ENCODE data around the gene TLR7. TPM values are rescaled to one million over a fixed set of nuclear protein-coding genes. Genes with fewer than 3 reads are reported as not detected.
A peak's percentile ranks its signal among the peaks of the same experiment; 100 is the strongest.

TLR7 gene
- total and polyA plus RNA-seq, 2 of the 13 experiments (the other 11 are each of a cell fraction or from before 2014, with no cell fraction given): not detected

GRCh38 chrX:12899506-12899905, 32.6 kb downstream of the TLR7 start:
- no TSS peak for BruUV-seq (replicated peaks)
- in situ Hi-C loops (cut with HindIII; ENCODE audit: extremely low pct_ligation_motif_present, low pct_unique_long_range_greater_than_20kb): no loop called here

GRCh38 chrX:12901486-12901885, 34.6 kb downstream of the TLR7 start:
- BruUV-seq (replicated peaks): no TSS peak
- ATAC-seq (peak; percentile 49; the same call in 1 of the 3 replicates), DNase-seq (ENCODE audit: low spot score) (peak; percentile 11), FAIRE-seq (peak; percentile 68)
- Histone ChIP-seq H3K27me3 (ENCODE audit: control insufficient read depth in 1 of 2, insufficient read depth in 2 of 2, low read length in 2 of 2) (no peaks in the 10 kb centered on the region), H3K36me3 (replicated peaks in 1 of 2; ENCODE audit: control insufficient read depth in 1 of 2, insufficient read depth in 2 of 2, low read length in 2 of 2) (no peaks in the 10 kb centered on the region), H3K4me1 (ENCODE audit: insufficient read depth, low read length) (no peaks in the 10 kb centered on the region), H3K4me3 (replicated peaks in 1 of 3; ENCODE audit: insufficient read depth in 1 of 3, low read depth in 2 of 3, low read length in 3 of 3) (no peak overlapping the region), H3K4me2 (ENCODE audit: low read depth, low read length) (no peak overlapping the region), H2AFZ (ENCODE audit: low read length) (no peak overlapping the region), H3K79me2 (ENCODE audit: insufficient read depth, low read length) (no peaks in the 10 kb centered on the region), H3K9me3 (ENCODE audit: low read length) (no peaks in the 10 kb centered on the region), H3K27ac (ENCODE audit: extremely low read length, insufficient read depth, low read length) (no peak overlapping the region), H3K9ac (ENCODE audit: insufficient read depth, low read depth, low read length) (no peak overlapping the region), H4K20me1 (ENCODE audit: insufficient read depth, low read length) (no peaks in the 10 kb centered on the region)
- in situ Hi-C loops (cut with HindIII; ENCODE audit: extremely low pct_ligation_motif_present, low pct_unique_long_range_greater_than_20kb) (no loop called here), intact Hi-C loops (cut with micrococcal nuclease; ENCODE audit: unreplicated experiment) (loop anchor here (1.0 to 2.0 kb wide), 2 partner anchors 87 to 199 kb away; no protein-coding TSS in a partner anchor)
- WGBS (ENCODE audit: low lambda C conversion rate): 3% methylated on average over 10 of the region's 10 CpGs
- CTCF ChIA-PET (ENCODE audit: low intra/inter-chr PET ratio, low total read pairs): interaction anchor here (2.2 kb wide), 1 partner anchor 87 kb away, joined by 20 read pairs; no protein-coding TSS in a partner anchor
- TF ChIP-seq STAG1 (CRISPR knock-in tag; IDR thresholded peaks at IDR 0.05) (peak; percentile 77), REPIN1 (CRISPR knock-in tag; IDR thresholded peaks at IDR 0.05; ENCODE audit: borderline replicate concordance, low read depth) (no peak), TIGD3 (CRISPR knock-in tag; IDR thresholded peaks at IDR 0.05; ENCODE audit: borderline replicate concordance) (no peak), CCDC6 (CRISPR knock-in tag; IDR thresholded peaks at IDR 0.05) (no peak), SMC3 (IDR thresholded peaks at IDR 0.05; ENCODE audit: low read length) (peak; percentile 54), CTCF (CRISPR knock-in tag; IDR thresholded peaks at IDR 0.05) (peak; percentile 67), RAD21 (CRISPR knock-in tag; IDR thresholded peaks at IDR 0.05) (peak; percentile 33; the same call in 1 of the 2 replicates)
- POLR2A ChIA-PET: no interaction called here

More at GRCh38 chrX:12899506-12899905, 32.6 kb downstream of the TLR7 start:
- ChIA-PET CTCF (ENCODE audit: low intra/inter-chr PET ratio, low total read pairs) (no interaction called here), POLR2A (no interaction called here)
- WGBS (ENCODE audit: low lambda C conversion rate): 25% methylated on average over 7 of the region's 7 CpGs
- Histone ChIP-seq H3K9me3 (ENCODE audit: low read length) (no peaks in the 10 kb centered on the region), H3K79me2 (ENCODE audit: insufficient read depth, low read length) (no peaks in the 10 kb centered on the region), H2AFZ (ENCODE audit: low read length) (no peak overlapping the region), H3K27ac (ENCODE audit: extremely low read length, insufficient read depth, low read length) (no peak overlapping the region), H3K36me3 (replicated peaks in 1 of 2; ENCODE audit: control insufficient read depth in 1 of 2, insufficient read depth in 2 of 2, low read length in 2 of 2) (no peaks in the 10 kb centered on the region), H3K9ac (ENCODE audit: insufficient read depth, low read depth, low read length) (no peak overlapping the region), H3K27me3 (ENCODE audit: control insufficient read depth in 1 of 2, insufficient read depth in 2 of 2, low read length in 2 of 2) (no peaks in the 10 kb centered on the region), H3K4me1 (ENCODE audit: insufficient read depth, low read length) (no peaks in the 10 kb centered on the region), H4K20me1 (ENCODE audit: insufficient read depth, low read length) (no peaks in the 10 kb centered on the region), H3K4me3 (replicated peaks in 1 of 3; ENCODE audit: insufficient read depth in 1 of 3, low read depth in 2 of 3, low read length in 3 of 3) (no peak overlapping the region), H3K4me2 (ENCODE audit: low read depth, low read length) (no peak overlapping the region)
- ATAC-seq (no peak), FAIRE-seq (no peak), DNase-seq (ENCODE audit: low spot score) (no peak)
- intact Hi-C loops (cut with micrococcal nuclease; ENCODE audit: unreplicated experiment): no loop called here
- TF ChIP-seq HDAC6 (IDR thresholded peaks at IDR 0.05; ENCODE audit: low read depth, low read length) (no peak), ZNF20 (CRISPR knock-in tag; IDR thresholded peaks at IDR 0.05) (no peak), PATZ1 (CRISPR knock-in tag; IDR thresholded peaks at IDR 0.05) (no peak), ZFP36L2 (CRISPR knock-in tag; IDR thresholded peaks at IDR 0.05) (no peak), RBFOX2 (IDR thresholded peaks at IDR 0.05; ENCODE audit: low read depth, low read length) (no peak)

All from HepG2 (cell line).